Activated T-helper 1 cell treated with anti-CD3 and anti-CD28 coated beads, Interleukin-2, amount 50 U/mL, for 16 hours (primary cell): Measurements from ENCODE around the gene NCOA4.
"Not testable (repeated sequence)": the region's sequence is repeated elsewhere in the genome, so short reads cannot be mapped to it uniquely, and the experiment has no call there.

Experiments used
- DNase-seq, 2 donors: peaks; one replicate each; pipeline ENCODE4 v3.0.0-alpha.2; 2020; ENCODE audit warnings: low read depth in 1 of 2, low spot score in 1 of 2

NCOA4 gene

GRCh38 chr10:46030091-46030937 is at the start of gene NCOA4:
Gene NCOA4 (minus strand): TSS chr10:46030623. CDS start chr10:46016680, 13,943 bp downstream.
- peak; percentile 89 to 91 for DNase-seq

DNA sequence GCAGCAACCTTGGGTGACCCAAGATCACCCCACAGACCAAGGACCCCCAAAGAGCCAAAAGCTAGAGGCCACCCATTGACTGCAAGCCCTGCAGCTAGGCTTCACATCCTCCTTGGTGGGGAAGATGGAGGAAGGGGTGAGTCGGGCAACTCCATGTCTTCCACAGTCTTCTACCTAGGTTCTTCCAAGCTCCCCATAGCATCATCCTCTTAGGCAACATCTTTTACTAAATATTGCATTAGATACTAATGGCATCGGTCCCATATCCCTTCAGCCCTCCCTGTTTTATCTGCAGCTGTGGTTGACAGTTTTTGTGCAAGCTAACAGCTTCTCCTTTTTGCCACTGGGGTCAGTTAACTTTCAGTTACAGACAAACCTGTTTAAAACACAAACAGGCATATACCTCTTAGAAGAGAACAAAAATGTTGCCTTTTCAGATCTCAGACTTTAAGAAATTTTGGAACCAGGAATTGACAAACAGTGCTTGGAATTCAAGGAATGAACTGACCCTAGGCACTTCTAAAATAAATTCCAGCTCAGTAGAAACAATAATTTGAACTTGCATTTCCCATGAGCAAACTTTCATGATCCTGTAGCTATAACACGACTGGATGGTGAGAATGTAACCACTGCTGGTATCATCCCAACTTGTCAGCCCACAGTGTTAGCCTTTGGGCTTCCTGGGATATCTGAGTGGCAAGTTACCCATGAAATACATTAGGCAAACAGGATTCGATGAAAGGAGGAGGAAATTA is 49.6 kb upstream of the NCOA4 start:
- DNase-seq: no peak

DNA sequence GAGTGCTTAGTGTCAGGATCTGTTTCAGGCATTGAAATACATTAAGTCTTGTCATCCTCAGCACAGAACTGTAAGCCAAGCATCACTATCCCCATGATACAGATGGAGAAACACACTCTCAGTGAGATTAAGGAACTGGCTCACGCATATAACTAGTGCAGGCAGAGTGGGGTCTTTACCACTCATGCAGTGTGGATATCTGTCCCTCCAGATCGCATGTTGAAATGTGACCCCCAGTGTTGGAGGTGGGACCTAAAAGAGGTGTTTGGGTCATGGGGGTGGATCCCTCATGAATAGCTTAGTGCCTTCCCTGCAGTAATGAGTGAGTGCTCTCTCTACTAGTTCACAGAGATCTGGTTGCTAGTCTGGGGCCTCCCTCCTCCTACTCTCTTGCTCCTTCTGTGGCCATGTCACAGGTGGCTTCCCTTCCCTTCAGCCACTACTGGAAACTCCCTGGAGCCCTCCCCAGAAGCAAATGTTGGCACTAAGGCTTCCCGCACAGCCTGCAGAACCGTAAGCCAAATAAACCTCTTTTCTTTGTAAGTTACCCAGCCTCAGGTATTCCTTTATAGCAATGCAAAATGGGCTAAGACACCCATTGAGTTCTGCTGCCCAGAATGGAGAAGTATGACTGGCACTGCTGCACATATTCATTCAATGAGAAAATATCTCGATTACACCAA is 47.4 kb upstream of the NCOA4 start:
- DNase-seq: no peak

- no peak for DNase-seq
Measured at GRCh38 chr10:46077141-46077554, 46.7 kb upstream of the NCOA4 start.

GRCh38 chr10:46075869-46076268 is 45.4 kb upstream of the NCOA4 start:
- no peak for DNase-seq

GRCh38 chr10:46074196-46074946 is 43.9 kb upstream of the NCOA4 start:
- DNase-seq: no peak

- no peak for DNase-seq
Measured at GRCh38 chr10:46073564-46073963, 43.1 kb upstream of the NCOA4 start.

- no peak for DNase-seq
Measured at GRCh38 chr10:46070749-46071148, 40.3 kb upstream of the NCOA4 start.

GRCh38 chr10:46069771-46070463 is 39.5 kb upstream of the NCOA4 start:
- no peak for DNase-seq

GRCh38 chr10:46068905-46069304 is 38.5 kb upstream of the NCOA4 start:
- no peak for DNase-seq

GRCh38 chr10:46068117-46068516 is 37.7 kb upstream of the NCOA4 start:
- no peak for DNase-seq

DNA sequence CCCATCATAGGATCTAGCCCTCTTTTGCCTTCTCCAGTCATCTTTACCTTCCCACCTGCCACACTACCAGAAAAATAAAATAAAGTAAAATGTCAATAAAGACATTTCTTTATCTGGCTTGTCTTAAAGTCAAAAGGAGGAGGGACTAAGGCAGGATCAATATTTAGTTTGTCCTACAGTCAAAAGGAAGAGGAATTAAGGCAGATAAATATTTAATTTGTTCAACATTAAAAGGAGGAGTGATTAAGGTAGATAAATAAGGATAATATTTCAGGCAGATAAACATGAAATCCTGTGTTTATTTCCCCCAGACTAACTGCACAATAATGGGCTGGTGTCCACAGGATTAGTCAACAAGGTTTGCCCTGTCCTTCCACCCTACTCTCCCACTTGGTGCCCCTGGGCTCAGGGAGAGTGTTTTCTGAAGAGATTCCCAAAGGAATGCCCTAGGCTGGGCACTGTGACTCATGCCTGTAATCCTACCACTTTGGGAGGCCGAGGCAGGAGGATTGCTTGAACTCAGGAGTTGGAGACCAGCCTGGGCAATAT is 33.9 kb upstream of the NCOA4 start:
- no peak for DNase-seq

DNA sequence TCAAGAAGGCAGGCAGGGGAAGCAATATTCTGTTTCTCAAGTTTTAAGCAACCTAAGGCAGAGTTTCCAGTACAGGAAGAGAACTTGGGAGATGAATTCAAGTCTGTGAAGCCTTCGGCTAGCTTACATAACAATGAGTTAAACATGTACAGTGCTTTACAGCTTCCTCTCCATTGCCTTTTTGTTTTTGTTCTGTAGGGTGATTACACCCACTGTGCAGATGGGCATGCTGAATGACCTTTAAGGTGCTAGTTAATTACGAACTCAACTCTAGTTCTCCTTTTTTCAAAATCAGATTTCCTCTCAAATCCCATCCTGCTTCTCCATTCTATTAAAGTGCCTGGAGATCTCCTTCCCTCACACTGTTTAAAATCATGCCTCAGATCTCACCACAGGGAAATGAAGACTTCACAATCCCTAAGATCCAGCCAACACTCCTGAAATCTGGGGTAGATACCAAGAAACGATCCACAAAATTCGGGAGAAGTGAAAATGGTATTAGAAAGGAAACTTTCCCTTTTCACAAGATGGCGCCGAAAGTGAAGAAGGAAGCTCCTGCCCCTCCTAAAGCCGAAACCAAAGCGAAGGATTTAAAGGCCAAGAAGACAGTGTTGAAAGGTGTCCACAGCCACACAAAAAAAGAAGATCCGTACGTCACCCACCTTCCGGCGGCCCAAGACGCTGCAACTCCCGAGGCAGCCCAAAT is 32.5 kb upstream of the NCOA4 start:
- no peak for DNase-seq

DNA sequence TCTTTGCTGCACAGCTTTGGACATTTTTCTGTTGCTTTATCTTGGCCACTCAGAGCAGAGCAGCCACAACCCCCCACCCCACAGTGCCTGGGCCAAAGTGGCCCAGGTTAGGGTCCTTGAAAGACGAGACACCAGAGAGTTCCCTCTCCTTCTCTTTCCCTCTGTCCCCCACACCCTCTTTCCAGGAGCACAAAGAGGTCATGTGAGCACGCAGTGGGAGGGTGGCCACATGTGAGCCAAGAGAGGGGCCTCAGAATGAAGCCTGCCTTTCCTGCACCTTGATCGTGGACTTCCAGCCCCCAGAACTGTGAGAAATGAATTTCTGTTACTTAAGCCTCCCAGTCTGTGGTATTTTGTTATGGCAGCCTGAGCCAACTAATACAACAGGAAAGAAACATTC is 30.3 kb upstream of the NCOA4 start:
- DNase-seq: no peak

DNA sequence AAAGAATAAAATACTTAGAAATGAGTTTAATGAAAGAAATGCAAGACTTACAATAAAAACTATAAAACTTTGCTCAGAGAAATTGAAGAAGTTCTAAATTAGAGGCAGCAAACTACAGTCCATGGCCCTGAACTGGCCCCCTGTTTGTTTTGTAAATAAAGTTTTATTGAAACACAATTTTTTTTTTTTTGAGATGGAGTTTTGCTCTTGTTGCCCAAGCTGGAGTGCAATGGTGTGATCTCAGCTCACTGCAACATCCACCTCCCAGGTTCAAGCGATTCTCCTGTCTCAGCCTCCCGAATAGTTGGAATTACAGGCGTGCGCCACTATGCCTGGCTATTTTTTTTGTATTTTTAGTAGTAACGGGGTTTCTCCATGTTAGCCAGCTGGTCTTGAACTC is 27.5 kb upstream of the NCOA4 start:
- DNase-seq: not testable (repeated sequence)

DNA sequence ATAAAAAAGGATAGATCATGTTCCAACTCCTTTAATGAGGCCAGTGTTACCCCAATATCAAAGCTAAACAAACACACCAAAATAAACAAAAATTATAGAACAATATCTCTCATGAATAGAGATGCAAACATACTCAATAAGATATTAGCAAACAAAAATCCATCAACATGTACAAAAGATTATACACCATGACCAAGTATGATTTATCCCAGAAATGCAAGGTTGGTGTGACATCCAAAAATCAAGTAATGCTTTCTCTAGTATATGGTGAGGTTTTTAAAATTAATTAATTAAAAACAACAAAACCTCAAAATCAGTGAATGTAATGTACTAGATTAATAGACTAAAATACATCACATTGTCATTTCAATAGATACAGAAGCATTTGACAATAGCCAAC is 26.6 kb upstream of the NCOA4 start:
- no peak for DNase-seq

- DNase-seq: no peak
Measured at GRCh38 chr10:46055771-46056170, 25.3 kb upstream of the NCOA4 start.

DNA sequence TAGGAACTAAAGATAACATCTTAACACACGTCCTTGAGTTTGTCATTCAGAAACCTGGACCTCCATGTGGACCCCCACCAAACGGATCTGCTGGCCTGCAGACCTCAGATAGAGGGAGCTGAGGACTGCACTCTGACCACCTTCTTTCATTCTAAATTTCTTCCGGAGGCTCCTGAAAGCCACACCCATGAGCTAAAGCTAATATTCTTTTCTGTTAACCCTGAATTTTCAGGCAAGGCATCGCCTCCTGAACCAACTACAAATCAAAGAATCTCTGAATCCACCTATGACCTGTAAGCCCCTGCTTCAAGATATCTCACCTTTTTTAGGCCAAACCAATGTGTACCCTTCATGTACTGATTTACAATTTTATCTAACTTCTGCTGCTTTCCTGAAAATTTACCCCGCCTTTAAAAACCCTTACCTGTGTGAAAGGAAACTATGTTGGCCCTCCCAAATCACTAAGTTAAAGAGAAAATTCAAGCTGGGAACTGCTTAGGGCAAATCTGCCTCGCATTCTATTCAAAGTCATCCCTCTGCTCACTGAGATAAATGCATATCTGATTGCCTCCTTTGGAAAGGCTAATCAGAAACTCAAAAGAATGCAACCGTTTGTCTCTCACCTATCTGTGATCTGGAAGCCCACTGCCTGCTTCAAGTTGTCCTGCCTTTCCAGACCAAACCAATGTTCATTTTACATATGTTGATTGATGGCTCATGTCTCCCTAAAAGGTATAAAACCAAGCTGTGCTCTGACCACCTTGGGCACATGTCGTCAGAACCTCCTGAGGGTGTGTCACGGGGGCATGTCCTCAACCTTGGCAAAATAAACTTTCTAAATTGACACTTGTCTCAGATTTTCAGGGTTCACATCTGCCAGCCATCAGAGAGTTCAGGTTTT is 23.4 kb upstream of the NCOA4 start:
- no peak for DNase-seq
